ENCODE results near the gene DPY30. TPM values are rescaled to one million over a fixed set of nuclear protein-coding genes. Genes with fewer than 3 reads are reported as not detected.
"Not testable (repeated sequence)": the region's sequence is repeated elsewhere in the genome, so short reads cannot be mapped to it uniquely, and the experiment has no call there.

Gene DPY30
- total RNA-seq, 1 donor from 2014 or later, result 37.5 TPM

- Histone ChIP-seq H3K4me1 (peaks cover 42% of the 10 kb centered on the region), H3K27me3 (ENCODE audit: low read depth) (no peaks in the 10 kb centered on the region), H3K9me3 (replicated peaks) (no peaks in the 10 kb centered on the region), H3K36me3 (peaks cover 1% of the 10 kb centered on the region), H3K27ac (replicated peaks) (peak within 1 kb of the TSS; percentile 98), H3K4me3 (peak within 1 kb of the TSS; percentile 92)
- peak; percentile 95 for DNase-seq
- intact Hi-C loops (cut with micrococcal nuclease), result no loop called here
- no peak for TF ChIP-seq CTCF (IDR thresholded peaks at IDR 0.05; ENCODE audit: borderline replicate concordance)
Observed at GRCh38 chr2:32010670-32011484, 28.7 kb downstream of the DPY30 start, which contains the start of gene MEMO1. Gene MEMO1, minus strand, starts transcription at chr2:32011008. Its CDS starts 761 bp downstream, at chr2:32010247.

- H3K36me3 ChIP-seq; intact Hi-C loops (cut with micrococcal nuclease); H3K27me3 ChIP-seq (ENCODE audit: low read depth); H3K9me3 ChIP-seq (replicated peaks): not testable (repeated sequence)
- H3K27ac ChIP-seq (replicated peaks), result peak overlapping the region; percentile 98
- H3K4me1 ChIP-seq, result peaks cover 46% of the 10 kb centered on the region
- peak overlapping the region; percentile 92 for H3K4me3 ChIP-seq
- peak; percentile 67 for DNase-seq
Observed at GRCh38 chr2:32010280-32010669, 29.3 kb downstream of the DPY30 start.

GRCh38 chr2:32009516-32010256, 29.9 kb downstream of the DPY30 start:
- Histone ChIP-seq H3K4me1 (peaks cover 46% of the 10 kb centered on the region), H3K36me3 (no peaks in the 10 kb centered on the region), H3K27ac (replicated peaks) (peak overlapping the region; percentile 98), H3K4me3 (peak overlapping the region; percentile 92), H3K9me3 (replicated peaks) (no peaks in the 10 kb centered on the region), H3K27me3 (ENCODE audit: low read depth) (no peaks in the 10 kb centered on the region)
- intact Hi-C loops (cut with micrococcal nuclease), result no loop called here
- no peak for TF ChIP-seq CTCF (IDR thresholded peaks at IDR 0.05; ENCODE audit: borderline replicate concordance)
- DNase-seq, result peak; percentile 40

- Histone ChIP-seq H3K27ac (replicated peaks) (peak overlapping the region; percentile 98), H3K4me1 (peaks cover 46% of the 10 kb centered on the region), H3K9me3 (replicated peaks) (no peaks in the 10 kb centered on the region), H3K4me3 (peak overlapping the region; percentile 92), H3K27me3 (ENCODE audit: low read depth) (no peaks in the 10 kb centered on the region), H3K36me3 (no peaks in the 10 kb centered on the region)
- no peak for TF ChIP-seq CTCF (IDR thresholded peaks at IDR 0.05; ENCODE audit: borderline replicate concordance)
- DNase-seq, result no peak
- intact Hi-C loops (cut with micrococcal nuclease), result no loop called here
Observed at GRCh38 chr2:32008805-32009515, 30.6 kb downstream of the DPY30 start.

DNA sequence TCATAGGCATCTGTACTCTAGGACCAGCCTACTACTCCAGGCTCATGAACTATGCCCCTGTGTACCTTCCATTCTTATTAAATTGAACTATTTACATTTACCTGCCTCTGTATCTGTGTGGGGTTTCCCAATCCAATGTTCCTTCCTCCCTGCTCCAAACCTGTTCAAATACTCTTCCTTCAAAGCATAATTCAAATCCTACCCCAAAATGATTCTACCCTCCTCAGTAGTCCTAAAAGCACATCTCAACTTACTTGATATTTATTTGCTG, 32.5 kb downstream of the DPY30 start:
- H3K9me3 ChIP-seq (replicated peaks), result no peaks in the 10 kb centered on the region
- intact Hi-C loops (cut with micrococcal nuclease), result no loop called here
- TF ChIP-seq CTCF (IDR thresholded peaks at IDR 0.05; ENCODE audit: borderline replicate concordance), result no peak
- no peaks in the 10 kb centered on the region for H3K27me3 ChIP-seq (ENCODE audit: low read depth)
- no peak overlapping the region for H3K4me3 ChIP-seq
- peaks cover 46% of the 10 kb centered on the region for H3K4me1 ChIP-seq
- H3K27ac ChIP-seq (replicated peaks), result no peak overlapping the region
- no peaks in the 10 kb centered on the region for H3K36me3 ChIP-seq
- no peak for DNase-seq

Data from left ventricle myocardium inferior (tissue), 1 donor.